HEK293 (cell line): Measurements from ENCODE around the gene ZNF48.
A peak's percentile ranks its signal among the peaks of the same experiment; 100 is the strongest.

ENCODE experiments used
- CTCF ChIA-PET: fragments of 350-600 bp; formaldehyde crosslinking; extraction: SDS; loops from one replicate; lab custom pipeline; 2021; ENCODE audit warnings: antibody characterized with exemption; lab: Yijun Ruan, JAX
- POLR2A ChIA-PET: fragments of 300-600 bp; formaldehyde crosslinking; extraction: SDS; loops from one replicate; lab custom pipeline; 2020; ENCODE audit warnings: antibody characterized with exemption, inconsistent platforms; lab: Yijun Ruan, JAX
- H3K27ac ChIP-seq: fragments of 200-500 bp; sonication (Bioruptor generic); 2 replicates; pipeline ENCODE4 v1.5.1; 2014; ENCODE audit warnings: low read depth, low read length, control low read depth, inconsistent platforms; ENCODE audit errors: extremely low read depth
- H3K36me3 ChIP-seq, 2 experiments: fragments of 200-500 bp in 1 of 2; sonication (Bioruptor generic) in 1 of 2; 1 replicate in 1 of 2; 2 replicates in 1 of 2; pipeline ENCODE4 v1.5.1; 2014 to 2017; ENCODE audit warnings: inconsistent platforms in 2 of 2, low read length in 2 of 2; ENCODE audit not compliant: control insufficient read depth in 2 of 2, insufficient read depth in 1 of 2
- H3K4me1 ChIP-seq: fragments of 200-500 bp; sonication (Bioruptor generic); 2 replicates; pipeline ENCODE4 v1.5.1; 2014; ENCODE audit warnings: mild to moderate bottlenecking, low read length, inconsistent platforms; ENCODE audit not compliant: control insufficient read depth, insufficient read depth
- H3K4me3 ChIP-seq: 2 replicates; pipeline ENCODE4 v1.5.1; 2011; ENCODE audit warnings: low read depth, mild to moderate bottlenecking, control low read depth, low read length, moderate library complexity
- H3K9me3 ChIP-seq: fragments of 200-500 bp; sonication (Bioruptor generic); 2 replicates; pipeline ENCODE4 v1.5.1; 2014; ENCODE audit warnings: low read depth, low read length, inconsistent platforms; ENCODE audit not compliant: control insufficient read depth, insufficient read depth
- KLF16 ChIP-seq: fragments of 450-650 bp; formaldehyde crosslinking; IDR thresholded peaks from 2 replicates; pipeline ENCODE4 v1.5.1; 2017; ENCODE audit warnings: missing biosample characterization, missing genetic modification characterization
- OSR2 ChIP-seq: fragments of 450-650 bp; formaldehyde crosslinking; IDR thresholded peaks from 2 replicates; pipeline ENCODE4 v1.5.1; 2016; ENCODE audit warnings: missing biosample characterization, missing genetic modification characterization
- SP3 ChIP-seq: fragments of 450-650 bp; formaldehyde crosslinking; IDR thresholded peaks from 2 replicates; pipeline ENCODE4 v1.5.1; 2016; ENCODE audit warnings: missing biosample characterization, missing genetic modification characterization
- ZBTB21 ChIP-seq: fragments of 450-650 bp; formaldehyde crosslinking; IDR thresholded peaks from 2 replicates; pipeline ENCODE4 v1.5.1; 2017; ENCODE audit warnings: missing biosample characterization, missing genetic modification characterization
- ZBTB7A ChIP-seq: fragments of 450-650 bp; formaldehyde crosslinking; IDR thresholded peaks from 2 replicates; pipeline ENCODE4 v1.5.1; 2016; ENCODE audit warnings: low read depth, missing biosample characterization, missing genetic modification characterization
- ZFHX2 ChIP-seq: fragments of 450-650 bp; formaldehyde crosslinking; conservative IDR thresholded peaks from 2 replicates; pipeline ENCODE4 v1.5.1; 2016; ENCODE audit warnings: missing biosample characterization, missing genetic modification characterization
- ZNF132 ChIP-seq: fragments of 450-650 bp; formaldehyde crosslinking; IDR thresholded peaks from 2 replicates; pipeline ENCODE4 v1.5.1; 2017; ENCODE audit warnings: missing biosample characterization, missing genetic modification characterization, borderline replicate concordance
- ZNF184 ChIP-seq: fragments of 450-650 bp; IDR thresholded peaks from 2 replicates; pipeline ENCODE4 v1.5.1; 2018; ENCODE audit warnings: missing biosample characterization, mild to moderate bottlenecking, missing genetic modification characterization
- ZNF211 ChIP-seq: fragments of 450-650 bp; formaldehyde crosslinking; IDR thresholded peaks from 2 replicates; pipeline ENCODE4 v1.5.1; 2016; ENCODE audit warnings: low read depth, missing biosample characterization, missing genetic modification characterization
- ZNF311 ChIP-seq: fragments of 450-650 bp; formaldehyde crosslinking; IDR thresholded peaks from 2 replicates; pipeline ENCODE4 v1.5.1; 2017; ENCODE audit warnings: missing biosample characterization, missing genetic modification characterization, borderline replicate concordance
- ZNF416 ChIP-seq: fragments of 450-650 bp; formaldehyde crosslinking; IDR thresholded peaks from 2 replicates; pipeline ENCODE4 v1.5.1; 2016; ENCODE audit warnings: missing biosample characterization, missing genetic modification characterization
- ZNF670 ChIP-seq: fragments of 450-650 bp; formaldehyde crosslinking; IDR thresholded peaks from 2 replicates; pipeline ENCODE4 v1.5.1; 2016; ENCODE audit warnings: missing biosample characterization, missing genetic modification characterization, low read depth
- ZNF701 ChIP-seq: fragments of 450-650 bp; formaldehyde crosslinking; IDR thresholded peaks from 2 replicates; pipeline ENCODE4 v1.5.1; 2016; ENCODE audit warnings: missing biosample characterization, missing genetic modification characterization
- ZNF776 ChIP-seq: fragments of 450-650 bp; formaldehyde crosslinking; IDR thresholded peaks from 2 replicates; pipeline ENCODE4 v1.5.0; 2017; ENCODE audit warnings: missing biosample characterization, missing genetic modification characterization, borderline replicate concordance
- TF ChIP-seq, protein P1 (sequence below): fragments of 450-650 bp; formaldehyde crosslinking; IDR thresholded peaks from 2 replicates; pipeline ENCODE4 v1.5.1; 2017; ENCODE audit warnings: missing biosample characterization, missing genetic modification characterization
- TF ChIP-seq, protein P2 (sequence below): fragments of 450-650 bp; formaldehyde crosslinking; IDR thresholded peaks from 2 replicates; pipeline ENCODE4 v1.5.1; 2016; ENCODE audit warnings: missing biosample characterization, missing genetic modification characterization
- TF ChIP-seq, protein P3 (sequence below): fragments of 450-650 bp; formaldehyde crosslinking; IDR thresholded peaks from 2 replicates; pipeline ENCODE4 v1.5.1; 2016; ENCODE audit warnings: missing biosample characterization, missing genetic modification characterization
- TF ChIP-seq, protein P4 (sequence below): fragments of 450-650 bp; formaldehyde crosslinking; IDR thresholded peaks from 2 replicates; pipeline ENCODE4 v1.5.1; 2016; ENCODE audit warnings: missing biosample characterization, missing genetic modification characterization
- TF ChIP-seq, protein P5 (sequence below): fragments of 450-650 bp; formaldehyde crosslinking; IDR thresholded peaks from 2 replicates; pipeline ENCODE4 v1.5.1; 2017; ENCODE audit warnings: missing biosample characterization, missing genetic modification characterization
- TF ChIP-seq, protein P6 (sequence below): fragments of 450-650 bp; formaldehyde crosslinking; IDR thresholded peaks from 2 replicates; pipeline ENCODE4 v1.5.1; 2016; ENCODE audit warnings: missing biosample characterization, missing genetic modification characterization
- TF ChIP-seq, protein P7 (sequence below): IDR thresholded peaks from 2 replicates; pipeline ENCODE4 v1.6.1; 2011; ENCODE audit warnings: mild to moderate bottlenecking, low read depth, low read length, borderline replicate concordance

The ZNF48 gene

DNA sequence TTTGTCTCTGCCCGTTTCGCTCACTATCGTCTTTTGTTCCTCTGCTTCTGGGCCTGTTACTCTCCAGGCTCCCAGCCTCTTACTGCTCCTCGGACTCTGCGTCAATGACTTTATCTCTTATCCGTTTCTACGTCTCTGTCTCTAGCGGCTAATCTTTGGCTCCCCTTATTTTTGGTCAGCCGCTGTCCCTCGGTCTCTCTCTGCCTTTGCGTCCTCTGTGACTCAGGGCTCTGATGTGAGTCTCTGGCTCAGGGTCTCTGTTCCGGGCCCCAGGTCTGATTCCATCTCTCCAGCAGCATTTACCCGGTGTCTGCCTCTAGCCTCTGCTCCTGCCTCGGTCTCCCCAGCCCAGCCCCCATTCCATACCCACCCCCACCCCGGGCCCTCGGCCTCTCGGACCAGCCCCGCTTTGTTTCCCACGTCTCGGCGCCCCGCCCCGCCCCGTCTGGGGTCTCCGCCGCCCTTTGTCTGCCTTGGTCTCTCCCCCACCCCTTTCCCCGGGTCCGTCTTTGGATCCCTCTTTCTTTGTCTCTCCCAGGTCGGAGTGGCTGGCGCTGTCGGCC, 547 bp upstream of the ZNF48 start (continued):
- TF ChIP-seq, protein P1, sequence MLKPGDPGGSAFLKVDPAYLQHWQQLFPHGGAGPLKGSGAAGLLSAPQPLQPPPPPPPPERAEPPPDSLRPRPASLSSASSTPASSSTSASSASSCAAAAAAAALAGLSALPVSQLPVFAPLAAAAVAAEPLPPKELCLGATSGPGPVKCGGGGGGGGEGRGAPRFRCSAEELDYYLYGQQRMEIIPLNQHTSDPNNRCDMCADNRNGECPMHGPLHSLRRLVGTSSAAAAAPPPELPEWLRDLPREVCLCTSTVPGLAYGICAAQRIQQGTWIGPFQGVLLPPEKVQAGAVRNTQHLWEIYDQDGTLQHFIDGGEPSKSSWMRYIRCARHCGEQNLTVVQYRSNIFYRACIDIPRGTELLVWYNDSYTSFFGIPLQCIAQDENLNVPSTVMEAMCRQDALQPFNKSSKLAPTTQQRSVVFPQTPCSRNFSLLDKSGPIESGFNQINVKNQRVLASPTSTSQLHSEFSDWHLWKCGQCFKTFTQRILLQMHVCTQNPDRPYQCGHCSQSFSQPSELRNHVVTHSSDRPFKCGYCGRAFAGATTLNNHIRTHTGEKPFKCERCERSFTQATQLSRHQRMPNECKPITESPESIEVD (tag by site-specific recombination) = no peak
- no peak for TF ChIP-seq ZNF184 (tag by site-specific recombination)

DNA sequence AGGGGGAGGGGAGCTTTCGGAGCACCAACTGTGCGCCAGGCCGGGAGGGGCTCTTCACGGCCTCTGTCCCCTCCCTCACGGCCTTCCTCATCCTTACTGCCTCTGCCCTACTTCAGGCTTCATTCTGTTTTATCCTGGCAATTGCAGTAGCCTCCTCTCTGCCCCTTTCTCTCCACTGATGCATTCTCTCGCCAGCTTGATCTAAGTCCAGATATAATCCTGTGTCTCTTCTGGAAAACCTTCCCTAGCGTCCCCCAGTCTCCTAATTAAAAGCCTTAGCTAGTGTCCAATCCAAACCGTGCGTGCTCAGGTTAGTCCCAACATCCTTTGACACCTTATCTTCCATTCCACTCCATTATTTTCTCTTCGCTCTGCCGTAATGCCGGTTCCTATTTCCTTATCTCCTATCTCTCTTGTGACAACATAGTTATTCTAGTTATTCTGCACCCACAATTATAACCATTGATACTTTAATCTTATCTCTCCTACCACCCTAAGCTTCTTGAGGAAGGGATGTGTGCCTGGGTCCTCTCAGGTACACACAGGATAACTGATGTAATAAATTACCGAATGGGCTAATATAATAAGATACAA, 869 bp downstream of the ZNF48 start:
- peaks cover 16% of the 10 kb centered on the region for H3K4me1 ChIP-seq
- ChIA-PET CTCF (interaction anchor here (0.6 to 3.3 kb wide), 10 partner anchors 11 to 298 kb away, joined by 3 to 27 read pairs (median 5); partner anchors contain the start of genes DCTPP1, TBC1D10B and ZNF771), POLR2A (interaction anchor here (1.0 to 3.2 kb wide), 12 partner anchors 10 to 331 kb away, joined by 3 to 44 read pairs (median 12); partner anchors contain the start of genes ALDOA, CD2BP2, SEPTIN1 and TBC1D10B)
- H3K9me3 ChIP-seq = no peaks in the 10 kb centered on the region
- H3K4me3 ChIP-seq = peak overlapping the region; percentile 71
- peaks cover 0 to 27% of the 10 kb centered on the region in 2 experiments; a peak in 2 of 3 replicates for H3K36me3 ChIP-seq
- peak overlapping the region; percentile 84 for H3K27ac ChIP-seq
- TF ChIP-seq, protein P2, sequence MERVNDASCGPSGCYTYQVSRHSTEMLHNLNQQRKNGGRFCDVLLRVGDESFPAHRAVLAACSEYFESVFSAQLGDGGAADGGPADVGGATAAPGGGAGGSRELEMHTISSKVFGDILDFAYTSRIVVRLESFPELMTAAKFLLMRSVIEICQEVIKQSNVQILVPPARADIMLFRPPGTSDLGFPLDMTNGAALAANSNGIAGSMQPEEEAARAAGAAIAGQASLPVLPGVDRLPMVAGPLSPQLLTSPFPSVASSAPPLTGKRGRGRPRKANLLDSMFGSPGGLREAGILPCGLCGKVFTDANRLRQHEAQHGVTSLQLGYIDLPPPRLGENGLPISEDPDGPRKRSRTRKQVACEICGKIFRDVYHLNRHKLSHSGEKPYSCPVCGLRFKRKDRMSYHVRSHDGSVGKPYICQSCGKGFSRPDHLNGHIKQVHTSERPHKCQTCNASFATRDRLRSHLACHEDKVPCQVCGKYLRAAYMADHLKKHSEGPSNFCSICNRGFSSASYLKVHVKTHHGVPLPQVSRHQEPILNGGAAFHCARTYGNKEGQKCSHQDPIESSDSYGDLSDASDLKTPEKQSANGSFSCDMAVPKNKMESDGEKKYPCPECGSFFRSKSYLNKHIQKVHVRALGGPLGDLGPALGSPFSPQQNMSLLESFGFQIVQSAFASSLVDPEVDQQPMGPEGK (tag by site-specific recombination) = peak; percentile 97
- TF ChIP-seq, protein P3, sequence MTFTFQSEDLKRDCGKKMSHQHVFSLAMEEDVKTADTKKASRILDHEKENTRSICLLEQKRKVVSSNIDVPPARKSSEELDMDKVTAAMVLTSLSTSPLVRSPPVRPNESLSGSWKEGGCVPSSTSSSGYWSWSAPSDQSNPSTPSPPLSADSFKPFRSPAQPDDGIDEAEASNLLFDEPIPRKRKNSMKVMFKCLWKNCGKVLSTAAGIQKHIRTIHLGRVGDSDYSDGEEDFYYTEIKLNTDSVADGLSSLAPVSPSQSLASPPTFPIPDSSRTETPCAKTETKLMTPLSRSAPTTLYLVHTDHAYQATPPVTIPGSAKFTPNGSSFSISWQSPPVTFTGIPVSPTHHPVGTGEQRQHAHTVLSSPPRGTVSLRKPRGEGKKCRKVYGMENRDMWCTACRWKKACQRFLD = no peak
- TF ChIP-seq, protein P4, sequence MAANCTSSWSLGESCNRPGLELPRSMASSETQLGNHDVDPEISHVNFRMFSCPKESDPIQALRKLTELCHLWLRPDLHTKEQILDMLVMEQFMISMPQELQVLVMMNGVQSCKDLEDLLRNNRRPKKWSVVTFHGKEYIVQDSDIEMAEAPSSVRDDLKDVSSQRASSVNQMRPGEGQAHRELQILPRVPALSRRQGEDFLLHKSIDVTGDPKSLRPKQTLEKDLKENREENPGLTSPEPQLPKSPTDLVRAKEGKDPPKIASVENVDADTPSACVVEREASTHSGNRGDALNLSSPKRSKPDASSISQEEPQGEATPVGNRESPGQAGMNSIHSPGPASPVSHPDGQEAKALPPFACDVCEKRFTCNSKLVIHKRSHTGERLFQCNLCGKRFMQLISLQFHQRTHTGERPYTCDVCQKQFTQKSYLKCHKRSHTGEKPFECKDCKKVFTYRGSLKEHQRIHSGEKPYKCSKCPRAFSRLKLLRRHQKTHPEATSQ (tag by site-specific recombination) = no peak
- TF ChIP-seq KLF16 (tag by site-specific recombination) (no peak; the same call in 1 of the 2 replicates), ZBTB21 (tag by site-specific recombination) (no peak), ZNF132 (tag by site-specific recombination) (no peak), ZNF311 (tag by site-specific recombination) (no peak), ZBTB7A (0 out of 2 replicates have a peak, but pooled peaks have one; percentile 42), ZNF701 (tag by site-specific recombination) (no peak), ZNF776 (tag by site-specific recombination) (no peak), SP3 (tag by site-specific recombination) (peak; percentile 35; the same call in 1 of the 2 replicates), OSR2 (tag by site-specific recombination) (no peak), ZFHX2 (tag by site-specific recombination) (no peak), ZNF416 (0 out of 2 replicates have a peak, but pooled peaks have one; percentile 18), ZNF211 (tag by site-specific recombination) (no peak), ZNF670 (tag by site-specific recombination) (no peak)
- TF ChIP-seq, protein P5, sequence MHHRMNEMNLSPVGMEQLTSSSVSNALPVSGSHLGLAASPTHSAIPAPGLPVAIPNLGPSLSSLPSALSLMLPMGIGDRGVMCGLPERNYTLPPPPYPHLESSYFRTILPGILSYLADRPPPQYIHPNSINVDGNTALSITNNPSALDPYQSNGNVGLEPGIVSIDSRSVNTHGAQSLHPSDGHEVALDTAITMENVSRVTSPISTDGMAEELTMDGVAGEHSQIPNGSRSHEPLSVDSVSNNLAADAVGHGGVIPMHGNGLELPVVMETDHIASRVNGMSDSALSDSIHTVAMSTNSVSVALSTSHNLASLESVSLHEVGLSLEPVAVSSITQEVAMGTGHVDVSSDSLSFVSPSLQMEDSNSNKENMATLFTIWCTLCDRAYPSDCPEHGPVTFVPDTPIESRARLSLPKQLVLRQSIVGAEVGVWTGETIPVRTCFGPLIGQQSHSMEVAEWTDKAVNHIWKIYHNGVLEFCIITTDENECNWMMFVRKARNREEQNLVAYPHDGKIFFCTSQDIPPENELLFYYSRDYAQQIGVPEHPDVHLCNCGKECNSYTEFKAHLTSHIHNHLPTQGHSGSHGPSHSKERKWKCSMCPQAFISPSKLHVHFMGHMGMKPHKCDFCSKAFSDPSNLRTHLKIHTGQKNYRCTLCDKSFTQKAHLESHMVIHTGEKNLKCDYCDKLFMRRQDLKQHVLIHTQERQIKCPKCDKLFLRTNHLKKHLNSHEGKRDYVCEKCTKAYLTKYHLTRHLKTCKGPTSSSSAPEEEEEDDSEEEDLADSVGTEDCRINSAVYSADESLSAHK (tag by site-specific recombination) = no peak
- TF ChIP-seq, protein P6, sequence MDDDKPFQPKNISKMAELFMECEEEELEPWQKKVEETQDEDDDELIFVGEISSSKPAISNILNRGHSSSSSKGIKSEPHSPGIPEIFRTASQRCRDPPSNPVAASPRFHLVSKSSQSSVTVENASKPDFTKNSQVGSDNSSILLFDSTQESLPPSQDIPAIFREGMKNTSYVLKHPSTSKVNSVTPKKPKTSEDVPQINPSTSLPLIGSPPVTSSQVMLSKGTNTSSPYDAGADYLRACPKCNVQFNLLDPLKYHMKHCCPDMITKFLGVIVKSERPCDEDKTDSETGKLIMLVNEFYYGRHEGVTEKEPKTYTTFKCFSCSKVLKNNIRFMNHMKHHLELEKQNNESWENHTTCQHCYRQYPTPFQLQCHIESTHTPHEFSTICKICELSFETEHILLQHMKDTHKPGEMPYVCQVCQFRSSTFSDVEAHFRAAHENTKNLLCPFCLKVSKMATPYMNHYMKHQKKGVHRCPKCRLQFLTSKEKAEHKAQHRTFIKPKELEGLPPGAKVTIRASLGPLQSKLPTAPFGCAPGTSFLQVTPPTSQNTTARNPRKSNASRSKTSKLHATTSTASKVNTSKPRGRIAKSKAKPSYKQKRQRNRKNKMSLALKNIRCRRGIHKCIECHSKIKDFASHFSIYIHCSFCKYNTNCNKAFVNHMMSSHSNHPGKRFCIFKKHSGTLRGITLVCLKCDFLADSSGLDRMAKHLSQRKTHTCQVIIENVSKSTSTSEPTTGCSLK = no peak
- TF ChIP-seq, protein P7, sequence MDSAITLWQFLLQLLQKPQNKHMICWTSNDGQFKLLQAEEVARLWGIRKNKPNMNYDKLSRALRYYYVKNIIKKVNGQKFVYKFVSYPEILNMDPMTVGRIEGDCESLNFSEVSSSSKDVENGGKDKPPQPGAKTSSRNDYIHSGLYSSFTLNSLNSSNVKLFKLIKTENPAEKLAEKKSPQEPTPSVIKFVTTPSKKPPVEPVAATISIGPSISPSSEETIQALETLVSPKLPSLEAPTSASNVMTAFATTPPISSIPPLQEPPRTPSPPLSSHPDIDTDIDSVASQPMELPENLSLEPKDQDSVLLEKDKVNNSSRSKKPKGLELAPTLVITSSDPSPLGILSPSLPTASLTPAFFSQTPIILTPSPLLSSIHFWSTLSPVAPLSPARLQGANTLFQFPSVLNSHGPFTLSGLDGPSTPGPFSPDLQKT = no peak
